Activated T-helper 1 cell treated with anti-CD3 and anti-CD28 coated beads, Interleukin-2, amount 50 U/mL, for 16 hours (primary cell): ENCODE results near the gene KRTAP22-1.

ENCODE experiments used
- DNase-seq, 2 donors: peaks; one replicate each; pipeline ENCODE4 v3.0.0-alpha.2; 2020; ENCODE audit warnings: low read depth in 1 of 2, low spot score in 1 of 2

The KRTAP22-1 gene

GRCh38 chr21:30625449-30626165 lies 24.7 kb downstream of the KRTAP22-1 start:
- DNase-seq, result no peak

- no peak for DNase-seq
Measured at GRCh38 chr21:30628109-30628508, 27.2 kb downstream of the KRTAP22-1 start.

GRCh38 chr21:30629200-30629599 lies 28.3 kb downstream of the KRTAP22-1 start:
- no peak for DNase-seq

- no peak for DNase-seq
Measured at GRCh38 chr21:30634906-30635305, 34.0 kb downstream of the KRTAP22-1 start, which contains the start of gene KRTAP20-2. TSS of gene KRTAP20-2 (plus strand) at chr21:30635206. CDS start at chr21:30635264, 58 bp downstream.

GRCh38 chr21:30638686-30639085 lies 37.8 kb downstream of the KRTAP22-1 start:
- no peak for DNase-seq

GRCh38 chr21:30642564-30642963 lies 41.7 kb downstream of the KRTAP22-1 start, which contains the start of gene KRTAP20-3:
TSS of gene KRTAP20-3 (plus strand) at chr21:30642864.
- no peak for DNase-seq

GRCh38 chr21:30646904-30647414 lies 46.1 kb downstream of the KRTAP22-1 start:
- DNase-seq, result no peak
